SK-MEL-5 (cell line): ENCODE data around the gene OPRL1. TPM values are rescaled to one million over a fixed set of nuclear protein-coding genes. Genes with fewer than 3 reads are reported as not detected.
A peak's percentile ranks its signal among the peaks of the same experiment; 100 is the strongest.

Experiments used
- DNase-seq: peaks from one replicate; pipeline ENCODE4 v3.0.0-alpha.2; 2016; ENCODE audit warnings: low read depth, low spot score
- in situ Hi-C: cut with HindIII; loops from 2 replicates; pipeline ENCODE4 v1.10.0; 2016; ENCODE audit warnings: low sequenced_read_pairs, high pct_unique_total_duplicates, low pct_unique_long_range_greater_than_20kb
- total RNA-seq: library from RNA; depleted of rRNA; stranded (reverse); fragments of >200 nt; shearing (Covaris generic); gene quantifications from 2 replicates; pipeline ENCODE4 v1.2.3, GENCODE V29; 2014

OPRL1 gene
- total RNA-seq, 1 experiment from 2014 or later, result 2.1 TPM

GRCh38 chr20:64092258-64093012 is 12.6 kb downstream of the OPRL1 start:
- in situ Hi-C loops, result no loop called here
- no peak for DNase-seq

DNA sequence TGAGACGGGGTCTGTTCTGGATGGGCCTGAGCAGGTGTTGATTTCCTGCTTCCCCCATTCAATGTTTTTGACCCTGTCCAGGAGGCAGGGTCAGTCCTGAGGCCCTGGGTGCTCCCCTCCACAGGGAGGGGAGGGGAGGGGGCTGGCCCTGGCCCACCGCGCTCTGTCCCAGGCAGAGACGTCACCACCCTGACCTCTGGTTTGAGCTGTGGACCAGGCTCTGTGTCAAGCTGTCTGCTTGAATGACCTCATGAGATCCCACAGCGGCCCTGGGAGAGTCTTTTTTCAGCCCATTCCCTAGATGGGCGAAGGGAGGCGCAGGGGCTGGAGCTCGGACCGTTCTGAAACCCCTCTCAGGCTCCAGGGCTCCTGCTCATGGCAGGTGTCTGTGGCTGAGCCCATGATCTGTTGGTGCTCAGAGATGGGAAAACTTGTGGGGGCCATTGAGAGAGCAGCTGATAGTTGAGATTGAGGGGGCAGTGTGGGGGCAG is 13.2 kb downstream of the OPRL1 start:
- peak; percentile 40 for DNase-seq
- in situ Hi-C loops, result no loop called here

GRCh38 chr20:64095455-64095854 is 15.6 kb downstream of the OPRL1 start:
- DNase-seq, result no peak

DNA sequence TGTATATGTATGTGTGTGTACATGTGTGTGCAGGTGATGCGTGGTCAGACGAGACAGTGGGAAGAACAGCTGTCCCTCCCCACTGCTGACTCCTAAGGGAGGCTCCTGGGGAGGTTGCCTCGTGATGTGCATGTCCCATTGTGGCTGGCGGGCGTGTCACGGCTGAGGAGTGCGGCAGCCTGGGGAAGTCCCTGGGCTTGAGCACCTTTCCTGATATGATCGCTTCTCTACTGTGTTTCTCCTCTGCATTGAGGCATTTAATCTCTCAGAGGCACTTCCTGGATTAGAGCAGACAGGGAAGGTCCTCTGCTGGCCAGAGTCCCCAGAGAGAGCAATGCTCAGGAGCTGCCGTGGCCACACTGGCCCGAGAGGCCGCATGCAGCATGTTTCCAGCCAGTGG is 16.0 kb downstream of the OPRL1 start:
- in situ Hi-C loops, result no loop called here
- no peak for DNase-seq

More at GRCh38 chr20:64095455-64095854, 15.6 kb downstream of the OPRL1 start:
- in situ Hi-C loops, result no loop called here

DNA sequence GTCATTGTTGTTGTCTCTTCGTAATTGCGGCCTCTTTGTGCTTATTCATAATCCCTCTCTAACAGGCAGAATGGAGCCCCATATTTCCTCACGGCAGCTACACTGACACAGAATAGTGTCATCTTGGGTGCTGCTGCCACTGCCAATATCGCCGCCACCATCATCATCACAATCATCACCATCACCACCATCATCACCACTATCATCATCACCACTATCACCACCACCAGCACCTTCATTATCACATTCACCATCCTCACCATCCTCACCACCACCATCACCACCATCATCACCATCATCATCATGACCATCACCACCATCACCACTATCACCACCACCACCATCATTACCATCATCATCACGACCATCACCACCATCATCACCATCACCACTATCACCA is 16.7 kb downstream of the OPRL1 start:
- no peak for DNase-seq
- in situ Hi-C loops, result no loop called here

- in situ Hi-C loops, result no loop called here
- no peak for DNase-seq
Measured at GRCh38 chr20:64098471-64099013, 18.7 kb downstream of the OPRL1 start.

DNA sequence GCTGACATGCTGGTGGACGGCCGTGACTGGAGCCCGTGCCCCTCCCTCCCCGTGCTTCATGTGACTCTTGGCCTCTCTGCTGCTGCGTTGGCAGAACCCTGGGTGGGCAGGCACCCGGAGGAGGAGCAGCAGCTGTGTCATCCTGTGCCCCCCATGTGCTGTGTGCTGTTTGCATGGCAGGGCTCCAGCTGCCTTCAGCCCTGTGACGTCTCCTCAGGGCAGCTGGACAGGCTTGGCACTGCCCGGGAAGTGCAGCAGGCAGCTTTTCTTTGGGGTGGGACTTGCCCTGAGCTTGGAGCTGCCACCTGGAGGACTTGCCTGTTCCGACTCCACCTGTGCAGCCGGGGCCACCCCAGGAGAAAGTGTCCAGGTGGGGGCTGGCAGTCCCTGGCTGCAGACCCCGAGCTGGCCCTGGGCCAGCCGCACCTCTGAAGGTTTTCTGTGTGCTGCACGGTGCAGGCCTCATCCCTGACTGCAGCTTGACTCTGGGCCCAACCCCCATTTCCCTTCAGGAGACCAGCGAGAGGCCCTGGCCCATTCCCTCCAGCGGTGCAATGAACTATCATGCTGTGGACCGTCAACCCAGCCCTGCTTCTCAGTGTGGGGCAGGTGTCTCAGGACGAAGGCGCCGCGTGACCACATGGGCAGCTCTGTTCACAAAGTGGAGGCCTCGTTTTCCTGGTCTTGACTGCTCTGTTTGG is 19.4 kb downstream of the OPRL1 start:
- in situ Hi-C loops, result no loop called here
- no peak for DNase-seq

- in situ Hi-C loops, result no loop called here
Measured at GRCh38 chr20:64099880-64100565, 20.1 kb downstream of the OPRL1 start.

GRCh38 chr20:64100566-64100888 is 20.6 kb downstream of the OPRL1 start:
- in situ Hi-C loops, result no loop called here
- DNase-seq, result no peak

More at GRCh38 chr20:64099880-64100565, 20.1 kb downstream of the OPRL1 start:
- no peak for DNase-seq

DNA sequence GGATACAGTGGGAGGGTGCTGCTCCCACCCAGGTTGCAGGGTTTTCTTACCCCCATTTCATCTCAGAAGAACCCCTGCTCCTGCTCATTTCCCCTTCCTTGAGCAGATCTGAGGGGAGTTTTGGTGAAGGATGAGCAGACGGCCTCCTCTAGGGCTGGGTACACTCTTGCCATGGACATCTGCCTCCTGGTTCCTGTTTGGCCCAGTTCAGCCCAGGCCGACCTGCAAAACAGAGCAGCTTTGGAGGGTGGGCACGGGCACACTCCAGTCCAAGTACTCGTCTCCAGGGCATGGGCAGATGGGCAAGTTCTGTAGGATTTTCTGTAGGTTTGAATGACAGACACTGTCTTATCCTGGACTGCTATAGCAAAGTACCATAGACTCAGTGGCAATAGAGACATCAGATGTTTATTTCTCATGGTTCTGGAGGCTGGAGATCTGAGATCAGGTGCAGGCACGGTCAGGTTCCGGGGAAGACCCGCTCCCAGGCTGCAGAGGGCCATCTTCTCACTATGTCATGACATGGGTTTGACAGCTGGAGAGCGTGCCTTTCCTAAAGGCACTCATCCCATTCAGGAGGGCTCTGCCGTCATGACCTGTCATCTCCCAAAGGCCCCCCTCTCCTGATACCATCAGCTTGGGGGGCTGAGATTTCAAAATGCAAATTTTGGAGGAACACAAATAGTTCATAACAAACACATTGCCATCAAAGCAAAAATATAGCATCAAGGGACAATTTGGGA is 21.2 kb downstream of the OPRL1 start:
- no peak for DNase-seq
- in situ Hi-C loops, result no loop called here

DNA sequence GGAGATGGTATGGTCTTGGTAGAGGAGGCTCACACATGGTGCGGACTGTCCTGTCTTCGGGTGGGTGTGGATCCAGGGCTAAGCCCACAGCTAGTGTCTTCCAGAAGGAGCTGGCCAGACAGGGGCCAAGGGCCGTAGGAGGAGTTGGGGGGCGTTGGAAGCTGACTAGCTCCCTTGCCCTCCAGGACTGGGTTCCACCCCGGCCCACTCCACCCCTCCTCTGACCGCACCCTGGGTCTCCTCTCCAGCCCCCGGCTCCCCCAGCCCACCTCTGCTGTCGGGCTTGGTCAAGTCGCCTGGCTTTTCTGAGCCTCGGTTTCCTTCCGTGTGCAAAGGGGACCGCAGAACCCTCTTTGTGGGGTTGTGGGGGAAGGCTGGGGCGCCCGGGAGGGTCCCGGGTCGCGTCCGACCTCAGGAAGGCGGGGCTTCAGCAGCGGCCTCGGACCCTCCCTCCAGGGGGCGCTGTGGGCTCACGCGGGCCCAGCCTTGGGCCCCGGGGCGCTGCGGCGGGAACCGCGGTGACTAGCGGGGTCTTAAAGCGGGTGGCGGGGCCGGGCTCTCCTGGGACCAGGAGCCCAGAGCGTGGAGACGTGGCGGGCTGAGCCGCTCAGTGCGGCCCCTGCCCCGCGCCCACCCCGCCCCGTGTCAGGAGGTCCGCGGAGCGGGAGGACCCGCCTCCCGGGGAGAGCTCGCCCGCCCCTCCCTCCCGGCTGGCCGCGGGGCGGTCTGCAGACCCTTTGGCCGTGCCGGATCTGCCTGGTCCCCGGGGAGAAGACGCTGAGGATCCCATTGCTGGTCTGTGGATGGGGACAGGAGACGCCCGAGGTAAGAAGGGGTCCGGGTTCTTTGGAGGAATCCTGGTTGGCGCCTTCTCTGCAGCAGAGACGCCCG is 22.1 kb downstream of the OPRL1 start:
- DNase-seq, result peak; percentile 51
- in situ Hi-C loops, result no loop called here

- in situ Hi-C loops, result no loop called here
- DNase-seq, result no peak
Measured at GRCh38 chr20:64102647-64103354, 22.9 kb downstream of the OPRL1 start.

GRCh38 chr20:64103871-64104666 is 24.2 kb downstream of the OPRL1 start:
- in situ Hi-C loops, result no loop called here
- DNase-seq, result no peak

DNA sequence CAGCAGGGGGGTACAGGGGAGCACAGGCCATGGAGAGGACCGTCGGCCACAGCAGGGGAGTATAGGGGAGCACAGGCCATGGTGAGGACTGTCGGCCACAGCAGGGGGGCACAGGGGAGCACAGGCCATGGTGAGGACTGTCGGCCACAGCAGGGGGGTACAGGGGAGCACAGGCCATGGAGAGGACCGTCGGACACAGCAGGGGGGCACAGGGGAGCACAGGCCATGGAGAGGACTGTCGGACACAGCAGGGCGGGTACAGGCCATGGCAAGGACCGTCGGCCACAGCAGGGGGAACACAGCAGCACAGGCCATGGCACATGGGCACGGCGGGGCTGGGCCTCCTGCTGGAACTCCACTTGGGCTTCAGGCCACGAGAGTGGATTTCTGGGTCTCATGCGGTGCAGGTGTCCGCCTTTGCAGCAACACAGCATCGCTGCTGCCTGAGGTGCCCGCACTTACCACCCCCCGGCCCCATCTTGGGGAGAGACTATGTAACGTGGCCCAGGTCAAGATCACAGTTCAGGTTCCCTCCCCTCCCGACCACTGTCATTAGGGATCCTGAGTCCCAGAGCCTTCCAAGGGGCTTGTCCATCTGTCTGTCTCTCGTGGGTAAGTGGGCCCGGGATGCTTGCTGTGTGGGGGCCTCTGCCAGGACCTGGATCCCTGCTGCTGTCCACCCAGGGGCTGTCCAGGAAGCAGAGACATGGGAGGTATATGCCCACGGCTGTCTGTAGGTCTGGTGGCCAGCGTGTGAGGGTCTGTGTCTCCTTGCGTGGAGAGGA is 25.0 kb downstream of the OPRL1 start:
- in situ Hi-C loops, result no loop called here
- DNase-seq, result no peak
